ENCODE measurements around the gene OR10J4. TPM values are rescaled to one million over a fixed set of nuclear protein-coding genes. Genes with fewer than 3 reads are reported as not detected.

OR10J4 gene
- total and polyA plus RNA-seq, 2 experiments from 2014 or later: not detected

GRCh38 chr1:159465191-159465603, 33.2 kb downstream of the OR10J4 start:
- Histone ChIP-seq H3K36me3 (no peaks in the 10 kb centered on the region), H3K9me3 (ENCODE audit: low read depth) (no peaks in the 10 kb centered on the region), H3K4me3 (no peak overlapping the region), H3K27me3 (no peaks in the 10 kb centered on the region), H3K27ac (no peak overlapping the region), H3K4me1 (ENCODE audit: low read depth) (peaks cover 28% of the 10 kb centered on the region)
- no peak for DNase-seq (ENCODE audit: low read depth in 1 of 2, low spot score in 1 of 2)
- no peak for TF ChIP-seq CTCF (IDR thresholded peaks at IDR 0.05; ENCODE audit: low read depth, low read length)

GRCh38 chr1:159468321-159468720, 36.3 kb downstream of the OR10J4 start:
- Histone ChIP-seq H3K9me3 (ENCODE audit: low read depth) (no peaks in the 10 kb centered on the region), H3K27ac (peak overlapping the region; percentile 20), H3K4me3 (no peak overlapping the region), H3K36me3 (no peaks in the 10 kb centered on the region), H3K27me3 (no peaks in the 10 kb centered on the region), H3K4me1 (ENCODE audit: low read depth) (peaks cover 28% of the 10 kb centered on the region)
- DNase-seq (ENCODE audit: low read depth in 1 of 2, low spot score in 1 of 2): no peak
- TF ChIP-seq CTCF (IDR thresholded peaks at IDR 0.05; ENCODE audit: low read depth, low read length): no peak

- H3K27me3 ChIP-seq: no peaks in the 10 kb centered on the region
- TF ChIP-seq CTCF (IDR thresholded peaks at IDR 0.05; ENCODE audit: low read depth, low read length): no peak
- no peaks in the 10 kb centered on the region for H3K9me3 ChIP-seq (ENCODE audit: low read depth)
- H3K4me1 ChIP-seq (ENCODE audit: low read depth): peaks cover 28% of the 10 kb centered on the region
- H3K27ac ChIP-seq: peak overlapping the region; percentile 67
- H3K36me3 ChIP-seq: no peaks in the 10 kb centered on the region
- H3K4me3 ChIP-seq: no peak overlapping the region
- DNase-seq (ENCODE audit: low read depth in 1 of 2, low spot score in 1 of 2): peak; percentile 40 to 46
These were observed 38.0 kb downstream of the OR10J4 start for GRCh38 chr1:159469921-159470533.

GRCh38 chr1:159473335-159473734, 41.3 kb downstream of the OR10J4 start:
- peak in 1 of 2 donors; percentile 96 for DNase-seq (ENCODE audit: low read depth in 1 of 2, low spot score in 1 of 2)
- no peak overlapping the region for H3K27ac ChIP-seq
- H3K9me3 ChIP-seq (ENCODE audit: low read depth): no peaks in the 10 kb centered on the region
- H3K27me3 ChIP-seq: no peaks in the 10 kb centered on the region
- peaks cover 14% of the 10 kb centered on the region for H3K4me1 ChIP-seq (ENCODE audit: low read depth)
- H3K4me3 ChIP-seq: no peak overlapping the region
- no peaks in the 10 kb centered on the region for H3K36me3 ChIP-seq
- TF ChIP-seq CTCF (IDR thresholded peaks at IDR 0.05; ENCODE audit: low read depth, low read length): no peak

DNA sequence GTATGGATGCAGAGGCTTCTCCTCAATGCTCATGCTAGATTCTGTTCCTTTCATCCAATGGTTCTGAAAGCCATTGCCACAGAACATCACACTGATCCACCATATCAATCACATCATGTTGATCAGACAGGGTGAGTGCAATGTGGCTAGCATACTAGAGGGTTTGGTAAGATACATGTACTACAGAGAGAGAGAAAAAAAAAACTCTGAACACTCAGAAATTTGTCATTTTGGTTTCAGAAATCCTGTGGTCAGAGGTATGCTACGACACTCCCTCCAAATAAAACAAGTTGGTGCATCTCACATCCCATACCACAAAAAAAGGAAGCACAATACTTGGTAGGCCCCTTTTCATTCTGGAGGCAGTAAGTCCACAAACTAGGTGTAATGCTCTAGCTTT, 42.9 kb downstream of the OR10J4 start:
- Histone ChIP-seq H3K36me3 (no peaks in the 10 kb centered on the region), H3K27ac (no peak overlapping the region), H3K27me3 (no peaks in the 10 kb centered on the region), H3K4me1 (ENCODE audit: low read depth) (no peaks in the 10 kb centered on the region), H3K9me3 (ENCODE audit: low read depth) (no peaks in the 10 kb centered on the region), H3K4me3 (no peak overlapping the region)
- TF ChIP-seq CTCF (IDR thresholded peaks at IDR 0.05; ENCODE audit: low read depth, low read length): no peak
- DNase-seq (ENCODE audit: low read depth in 1 of 2, low spot score in 1 of 2): no peak

Other genes starting within 250 kb of the OR10J4 start
- gene ACKR1, start 227.3 kb upstream of the OR10J4 start, total RNA-seq: 0.18 and 0.63 TPM in 2 replicates
- gene ACKR1, start 227.3 kb upstream of the OR10J4 start, polyA plus RNA-seq: 0.33 TPM in 1 of 2 replicates, not detected in the other
- gene FCER1A, start 129.9 kb upstream of the OR10J4 start, total RNA-seq: not detected in 2 replicates
- gene FCER1A, start 129.9 kb upstream of the OR10J4 start, polyA plus RNA-seq: 0.27 TPM in 1 of 2 replicates, not detected in the other
- gene OR10J1, start 7.5 kb downstream of the OR10J4 start, total RNA-seq: not detected in 2 replicates
- not detected in 2 replicates for gene OR10J1, start 7.5 kb downstream of the OR10J4 start, polyA plus RNA-seq
- gene OR10J5, start 103.8 kb downstream of the OR10J4 start, total RNA-seq: not detected in 2 replicates
- not detected in 2 replicates for gene OR10J5, start 103.8 kb downstream of the OR10J4 start, polyA plus RNA-seq
- not detected in 2 replicates for gene APCS, start 155.6 kb downstream of the OR10J4 start, total RNA-seq
- gene APCS, start 155.6 kb downstream of the OR10J4 start, polyA plus RNA-seq: not detected in 2 replicates

Data from cardiac muscle cell (in vitro differentiated cells and primary cell).